IgD-negative memory B cell (primary cell): ENCODE measurements around the gene PTX4. TPM values are rescaled to one million over a fixed set of nuclear protein-coding genes. Genes with fewer than 3 reads are reported as not detected.

Source experiments
- H3K27ac Mint-ChIP-seq, 3 donors: one replicate each; pipeline ENCODE4 v1.8.0; 2020 to 2022; ENCODE audit warnings: mild to moderate bottlenecking in 3 of 3, mixed read lengths in 3 of 3, moderate library complexity in 1 of 3
- H3K27me3 Mint-ChIP-seq: one replicate; pipeline ENCODE4 v1.8.0; 2021; ENCODE audit warnings: mixed read lengths
- H3K36me3 Mint-ChIP-seq: one replicate; pipeline ENCODE4 v1.8.0; 2020; ENCODE audit warnings: mild to moderate bottlenecking, mixed read lengths
- H3K4me1 Mint-ChIP-seq, 3 donors: one replicate each; pipeline ENCODE4 v1.8.0; 2020 to 2022; ENCODE audit warnings: mixed read lengths in 3 of 3, mild to moderate bottlenecking in 1 of 3
- H3K4me3 Mint-ChIP-seq, 4 donors: one replicate each; pipeline ENCODE4 v1.8.0; 2020 to 2022; ENCODE audit warnings: mild to moderate bottlenecking in 4 of 4, mixed read lengths in 4 of 4, moderate library complexity in 3 of 4
- H3K9me3 Mint-ChIP-seq, 3 donors: one replicate each; pipeline ENCODE4 v1.8.0; 2020 to 2021; ENCODE audit warnings: mixed read lengths in 3 of 3, mild to moderate bottlenecking in 1 of 3
- polyA plus RNA-seq: library from polyadenylated mRNA; unstranded; fragments of 300-500 nt; fragmentation: Illumina TruSeq; gene quantifications from one replicate; pipeline ENCODE4 v1.2.3, GENCODE V29; 2021

Gene PTX4
- polyA plus RNA-seq, 1 donor from 2014 or later = not detected

GRCh38 chr16:1498899-1499676, 10.3 kb upstream of the PTX4 start:
- Mint-ChIP-seq H3K9me3 (no peaks in the 10 kb centered on the region), H3K27ac (no peak overlapping the region), H3K4me1 (peaks cover 0 to 4% (median 1%) of the 10 kb centered on the region in 3 donors), H3K4me3 (no peak overlapping the region), H3K36me3 (peaks cover 3% of the 10 kb centered on the region), H3K27me3 (no peaks in the 10 kb centered on the region)

GRCh38 chr16:1497014-1497598, 8.4 kb upstream of the PTX4 start:
- no peaks in the 10 kb centered on the region for H3K27me3 Mint-ChIP-seq
- H3K27ac Mint-ChIP-seq = no peak overlapping the region
- peaks cover 4% of the 10 kb centered on the region for H3K36me3 Mint-ChIP-seq
- peaks cover 9 to 12% (median 10%) of the 10 kb centered on the region in 3 donors for H3K4me1 Mint-ChIP-seq
- H3K4me3 Mint-ChIP-seq = no peak overlapping the region
- no peaks in the 10 kb centered on the region for H3K9me3 Mint-ChIP-seq

GRCh38 chr16:1496464-1496863, 7.7 kb upstream of the PTX4 start:
- H3K9me3 Mint-ChIP-seq = no peaks in the 10 kb centered on the region
- peaks cover 9 to 12% (median 10%) of the 10 kb centered on the region in 3 donors for H3K4me1 Mint-ChIP-seq
- peak overlapping the region in 2 of 4 donors; percentile 66 to 74 for H3K4me3 Mint-ChIP-seq
- H3K36me3 Mint-ChIP-seq = peaks cover 4% of the 10 kb centered on the region
- H3K27me3 Mint-ChIP-seq = no peaks in the 10 kb centered on the region
- H3K27ac Mint-ChIP-seq = no peak overlapping the region

GRCh38 chr16:1495889-1496262, 7.1 kb upstream of the PTX4 start:
- Mint-ChIP-seq H3K36me3 (peaks cover 4% of the 10 kb centered on the region), H3K27ac (no peak overlapping the region), H3K4me3 (peak overlapping the region in 2 of 4 donors; percentile 20 to 43), H3K4me1 (peaks cover 9 to 12% (median 10%) of the 10 kb centered on the region in 3 donors), H3K27me3 (no peaks in the 10 kb centered on the region), H3K9me3 (no peaks in the 10 kb centered on the region)

GRCh38 chr16:1495211-1495888, 6.6 kb upstream of the PTX4 start:
- peaks cover 10 to 12% (median 10%) of the 10 kb centered on the region in 3 donors for H3K4me1 Mint-ChIP-seq
- H3K36me3 Mint-ChIP-seq = peaks cover 4% of the 10 kb centered on the region
- H3K27me3 Mint-ChIP-seq = no peaks in the 10 kb centered on the region
- H3K4me3 Mint-ChIP-seq = peak overlapping the region; percentile 20 to 66 (median 54)
- H3K27ac Mint-ChIP-seq = peak overlapping the region in 1 of 3 donors; percentile 67
- no peaks in the 10 kb centered on the region for H3K9me3 Mint-ChIP-seq

- Mint-ChIP-seq H3K4me3 (peak overlapping the region; percentile 55 to 99 (median 90)), H3K27ac (peak overlapping the region in 1 of 3 donors; percentile 90), H3K27me3 (no peaks in the 10 kb centered on the region), H3K36me3 (peaks cover 4% of the 10 kb centered on the region), H3K4me1 (peaks cover 10 to 12% (median 11%) of the 10 kb centered on the region in 3 donors), H3K9me3 (no peaks in the 10 kb centered on the region)
These were observed 6.0 kb upstream of the PTX4 start for GRCh38 chr16:1494711-1495110.

- peak overlapping the region; percentile 85 to 99 (median 90) for H3K4me3 Mint-ChIP-seq
- H3K9me3 Mint-ChIP-seq = no peaks in the 10 kb centered on the region
- peak overlapping the region in 2 of 3 donors; percentile 86 to 90 for H3K27ac Mint-ChIP-seq
- H3K27me3 Mint-ChIP-seq = no peaks in the 10 kb centered on the region
- peaks cover 4% of the 10 kb centered on the region for H3K36me3 Mint-ChIP-seq
- H3K4me1 Mint-ChIP-seq = peaks cover 10 to 12% (median 11%) of the 10 kb centered on the region in 3 donors
These were observed 5.4 kb upstream of the PTX4 start for GRCh38 chr16:1494129-1494640.

- Mint-ChIP-seq H3K27me3 (no peaks in the 10 kb centered on the region), H3K4me1 (peaks cover 10 to 12% (median 11%) of the 10 kb centered on the region in 3 donors), H3K4me3 (peak overlapping the region; percentile 85 to 99 (median 90)), H3K9me3 (no peaks in the 10 kb centered on the region), H3K36me3 (peaks cover 3% of the 10 kb centered on the region), H3K27ac (peak overlapping the region in 2 of 3 donors; percentile 86 to 90)
These were observed 5.0 kb upstream of the PTX4 start for GRCh38 chr16:1493746-1494094.

GRCh38 chr16:1492923-1493745, 4.4 kb upstream of the PTX4 start, which contains the start of gene TELO2:
Gene TELO2, plus strand, starts transcription at chr16:1493360. Its CDS starts 922 bp downstream, at chr16:1494282.
- Mint-ChIP-seq H3K4me3 (peak within 1 kb of the TSS; percentile 87 to 99 (median 96)), H3K27me3 (no peaks in the 10 kb centered on the region), H3K9me3 (no peaks in the 10 kb centered on the region), H3K4me1 (peaks cover 10 to 12% (median 11%) of the 10 kb centered on the region in 3 donors), H3K27ac (peak within 1 kb of the TSS; percentile 90 to 99 (median 99)), H3K36me3 (peaks cover 1% of the 10 kb centered on the region)

- Mint-ChIP-seq H3K9me3 (no peaks in the 10 kb centered on the region), H3K4me1 (peaks cover 10 to 12% (median 11%) of the 10 kb centered on the region in 3 donors), H3K4me3 (peak overlapping the region; percentile 87 to 99 (median 96)), H3K27ac (peak overlapping the region; percentile 90 to 99 (median 99)), H3K27me3 (no peaks in the 10 kb centered on the region), H3K36me3 (peaks cover 1% of the 10 kb centered on the region)
These were observed 3.6 kb upstream of the PTX4 start for GRCh38 chr16:1492082-1492922.

GRCh38 chr16:1491327-1491726, 2.6 kb upstream of the PTX4 start:
- Mint-ChIP-seq H3K27ac (peak overlapping the region in 1 of 3 donors; percentile 39), H3K4me1 (peaks cover 10 to 12% (median 11%) of the 10 kb centered on the region in 3 donors), H3K4me3 (peak overlapping the region in 2 of 4 donors; percentile 69 to 73), H3K36me3 (peaks cover 1% of the 10 kb centered on the region), H3K27me3 (no peaks in the 10 kb centered on the region), H3K9me3 (no peaks in the 10 kb centered on the region)

GRCh38 chr16:1489077-1489476, 333 bp upstream of the PTX4 start:
- peak overlapping the region in 1 of 3 donors; percentile 77 for H3K27ac Mint-ChIP-seq
- peaks cover 8 to 10% (median 10%) of the 10 kb centered on the region in 3 donors for H3K4me1 Mint-ChIP-seq
- H3K4me3 Mint-ChIP-seq = no peak overlapping the region
- peaks cover 1% of the 10 kb centered on the region for H3K36me3 Mint-ChIP-seq
- H3K9me3 Mint-ChIP-seq = no peaks in the 10 kb centered on the region
- no peaks in the 10 kb centered on the region for H3K27me3 Mint-ChIP-seq

GRCh38 chr16:1488054-1488601, 616 bp downstream of the PTX4 start:
- H3K4me3 Mint-ChIP-seq = no peak overlapping the region
- H3K4me1 Mint-ChIP-seq = peaks cover 10 to 12% (median 10%) of the 10 kb centered on the region in 3 donors
- peak overlapping the region in 1 of 3 donors; percentile 45 for H3K27ac Mint-ChIP-seq
- peaks cover 1% of the 10 kb centered on the region for H3K36me3 Mint-ChIP-seq
- H3K9me3 Mint-ChIP-seq = no peaks in the 10 kb centered on the region
- no peaks in the 10 kb centered on the region for H3K27me3 Mint-ChIP-seq
